GM18861 (cell line): ENCODE data around the gene TRIOBP.
"Not testable (repeated sequence)": the region's sequence is repeated elsewhere in the genome, so short reads cannot be mapped to it uniquely, and the experiment has no call there.

Experiments used
- ATAC-seq: cut with Tn5 transposase; IDR thresholded peaks from one replicate; pipeline ENCODE4 v1.9.1; 2021; ENCODE audit not compliant: unreplicated experiment

TRIOBP gene

DNA sequence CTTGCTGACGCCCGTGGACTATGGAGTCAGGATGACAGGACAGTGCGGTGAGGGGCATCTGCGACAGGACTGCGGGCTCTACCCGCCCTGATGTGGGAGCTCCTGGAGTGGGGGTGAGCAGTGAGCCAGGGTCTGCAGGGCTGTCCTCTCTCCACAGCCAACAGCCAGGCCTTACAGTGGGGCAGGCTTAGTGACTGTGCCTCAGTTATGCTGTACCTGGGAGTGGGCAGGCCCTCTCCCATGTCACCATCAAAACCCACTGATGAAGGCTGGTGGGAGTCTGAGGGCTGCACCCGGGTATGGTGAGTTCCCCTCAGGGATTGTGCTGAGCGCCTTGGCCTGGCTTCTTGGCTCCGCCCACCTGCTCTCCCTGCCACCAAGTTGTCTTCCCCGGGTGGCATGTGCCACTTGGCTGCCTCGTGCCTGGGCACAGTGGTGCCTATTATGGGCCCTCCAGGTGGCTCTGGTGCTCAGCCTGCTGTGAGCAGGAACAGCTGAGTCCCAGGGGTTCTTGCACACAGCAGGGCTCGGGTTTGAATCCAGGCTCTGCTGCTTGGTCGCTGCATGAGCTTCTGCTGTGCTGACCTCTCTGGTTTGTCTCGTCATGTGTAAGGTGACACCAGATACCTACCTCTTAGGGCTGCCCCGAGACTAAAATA, 4.1 kb upstream of the TRIOBP start:
- ATAC-seq: no peak

DNA sequence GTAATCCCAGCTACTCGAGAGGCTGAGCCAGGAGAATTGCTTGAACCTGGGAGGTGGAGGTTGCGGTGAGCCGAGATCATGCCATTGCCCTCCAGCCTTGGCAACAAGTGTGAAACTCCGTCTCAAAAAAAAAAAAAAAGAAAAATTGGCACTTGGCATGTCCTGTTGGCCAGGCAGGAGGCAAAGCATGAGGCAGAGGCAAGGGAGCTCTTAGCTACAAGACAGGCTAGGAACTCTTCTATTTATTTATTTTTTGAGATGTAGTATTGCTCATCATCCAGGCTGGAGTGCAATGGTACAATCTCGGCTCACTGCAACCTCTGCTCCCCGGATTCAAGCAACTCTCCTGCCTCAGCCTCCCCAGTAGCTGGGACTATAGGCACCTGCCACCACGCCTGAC, 2.7 kb upstream of the TRIOBP start:
- not testable (repeated sequence) for ATAC-seq

DNA sequence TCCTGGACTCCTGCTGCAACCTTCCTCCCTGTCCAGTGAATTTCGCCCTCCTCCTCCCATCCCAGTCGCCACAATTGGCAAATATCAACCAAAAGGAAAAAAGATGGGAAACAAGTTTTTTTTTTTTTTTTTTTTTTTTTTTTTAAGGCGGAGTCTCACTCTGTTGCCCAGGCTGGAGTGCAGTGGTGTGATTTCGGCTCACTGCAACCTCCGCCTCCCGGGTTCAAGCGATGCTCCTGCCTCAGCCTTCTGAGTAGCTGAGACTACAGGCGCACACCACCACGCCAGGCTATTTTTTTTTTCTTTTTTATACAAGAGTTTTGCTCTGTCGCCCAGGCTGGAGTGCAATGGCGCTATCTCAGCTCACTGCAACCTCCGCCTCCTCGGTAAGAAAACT, 590 bp upstream of the TRIOBP start:
- ATAC-seq: not testable (repeated sequence)

DNA sequence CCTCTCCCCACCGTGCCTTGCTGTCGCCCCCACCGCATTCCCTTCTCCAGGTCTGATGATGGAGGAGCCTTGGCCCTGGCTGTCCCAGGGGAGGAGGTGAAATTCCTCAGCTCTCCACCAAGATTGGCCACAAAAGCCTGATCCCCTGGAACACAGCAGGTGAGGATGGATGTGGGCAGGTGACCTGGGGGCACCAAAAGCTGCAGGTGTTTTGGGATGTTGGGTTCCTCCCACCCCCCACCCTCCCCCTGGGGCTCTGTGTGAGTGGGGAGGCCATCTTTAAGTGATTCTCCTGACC, 639 bp downstream of the TRIOBP start:
- no peak for ATAC-seq

GRCh38 chr22:37701141-37701786, 4.4 kb downstream of the TRIOBP start:
- ATAC-seq: no peak

DNA sequence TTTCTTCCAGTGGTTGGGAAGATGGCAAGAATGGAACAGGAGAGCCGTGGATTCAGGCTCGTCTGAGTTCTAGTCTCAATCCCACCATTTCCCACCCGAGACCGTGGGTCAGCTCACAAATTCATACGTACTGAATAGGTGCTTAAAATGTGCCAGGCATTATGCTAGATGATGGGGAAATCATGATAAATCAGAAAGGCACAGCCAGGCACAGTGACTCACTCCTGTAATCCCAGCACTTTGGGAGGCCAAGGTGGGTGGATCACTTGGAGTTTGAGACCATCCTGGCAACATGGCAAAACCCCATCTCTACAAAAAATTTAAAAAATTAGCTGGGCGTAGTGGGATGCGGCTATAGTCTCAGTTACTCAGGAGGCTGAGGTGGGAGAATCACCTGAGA, 7.1 kb downstream of the TRIOBP start:
- no peak for ATAC-seq

DNA sequence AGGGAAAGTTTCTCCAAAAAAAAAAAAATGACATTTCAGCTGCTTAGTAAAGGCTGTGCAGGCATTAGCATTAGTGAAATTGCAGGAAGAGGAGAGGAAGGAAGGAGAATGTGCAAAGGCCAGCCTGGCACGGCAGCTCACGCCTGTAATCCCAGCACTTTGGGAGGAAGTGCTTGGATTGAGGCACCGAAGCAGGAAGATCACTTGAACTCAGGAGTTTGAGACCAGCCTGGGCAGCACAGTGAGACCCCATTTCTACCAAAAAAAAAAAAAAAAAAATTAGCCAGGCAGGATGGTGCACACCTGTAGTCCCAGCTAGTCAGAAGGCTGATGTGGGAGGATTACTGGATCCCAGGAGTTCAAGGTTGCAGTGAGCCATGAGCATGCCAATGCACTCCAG, 7.8 kb downstream of the TRIOBP start:
- ATAC-seq: no peak

DNA sequence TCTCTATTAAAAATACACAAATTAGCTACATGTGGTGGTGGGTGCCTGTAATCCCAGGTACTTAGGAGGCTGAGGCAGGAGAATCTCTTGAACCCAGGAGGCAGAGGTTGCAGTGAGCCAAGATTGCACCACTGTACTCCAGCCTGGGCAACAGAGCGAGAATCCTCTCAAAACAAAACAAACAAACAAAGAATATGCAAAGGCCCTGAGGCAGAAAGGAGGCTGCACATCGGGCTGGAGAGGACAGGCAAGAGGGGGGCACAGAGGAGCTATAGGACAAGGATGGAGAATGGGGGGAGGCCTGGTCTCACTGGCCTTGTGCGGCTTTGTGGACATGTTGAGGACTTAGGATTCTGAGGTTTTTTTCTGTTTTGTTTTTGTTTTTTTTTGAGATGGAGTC, 8.4 kb downstream of the TRIOBP start:
- ATAC-seq: no peak

DNA sequence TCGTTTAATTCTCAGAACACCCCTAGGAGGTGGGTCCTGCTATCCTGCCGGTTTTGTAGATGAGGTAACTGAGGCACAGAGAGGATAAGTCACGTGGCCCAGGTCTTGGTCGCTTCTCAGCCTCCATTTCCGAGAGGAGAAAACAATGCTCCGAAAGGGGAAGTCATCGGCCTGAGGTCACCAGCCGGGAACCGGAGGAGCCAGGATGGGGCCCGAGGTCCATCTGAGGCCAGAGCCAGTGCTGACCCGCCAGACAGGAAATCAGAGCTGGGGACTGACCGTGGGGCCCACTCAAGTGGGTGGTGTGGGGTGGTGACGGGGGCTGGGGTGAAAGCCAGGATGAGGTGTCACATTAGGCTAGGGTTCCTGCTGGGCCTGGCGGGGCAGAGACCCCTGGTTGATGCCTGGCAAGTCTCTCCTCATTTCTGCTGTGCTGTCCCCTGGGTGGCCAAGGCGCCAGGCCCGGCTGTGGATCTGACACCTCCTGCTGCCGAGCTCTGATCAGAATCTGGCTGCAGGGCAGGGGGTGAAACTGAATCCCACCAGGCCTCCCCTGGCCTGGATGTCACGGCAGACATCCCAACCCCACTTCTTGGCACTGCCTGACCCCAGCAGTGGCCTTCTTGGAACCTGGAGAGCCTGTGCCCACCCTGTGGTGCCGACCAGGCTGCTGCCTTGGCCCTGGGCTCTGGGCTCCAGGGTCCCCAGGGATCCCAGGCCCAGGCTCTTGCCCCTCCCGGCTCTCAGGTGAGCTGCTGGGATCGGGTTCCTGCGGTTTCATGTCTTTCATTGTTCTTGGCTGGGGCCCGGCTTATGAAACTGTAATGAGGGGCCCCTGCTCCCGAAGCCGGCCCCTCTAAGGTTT, 12.0 kb downstream of the TRIOBP start:
- no peak for ATAC-seq

DNA sequence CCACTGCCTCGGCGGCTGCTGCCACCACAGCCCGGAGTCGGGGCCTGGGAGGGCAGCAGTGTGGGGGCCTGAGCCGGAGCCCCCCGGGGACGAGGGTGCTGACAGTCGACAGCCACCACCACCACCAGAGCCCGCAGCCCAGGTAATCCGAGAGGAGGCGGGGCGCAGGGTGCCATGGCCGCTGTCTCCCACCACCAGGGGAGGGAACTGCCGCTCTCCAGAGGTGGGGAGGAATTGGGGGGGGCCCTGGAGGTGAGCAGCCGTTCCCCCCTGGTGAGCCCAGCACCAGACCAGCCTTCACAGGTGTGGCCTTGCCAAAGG, 12.6 kb downstream of the TRIOBP start:
- ATAC-seq: no peak

DNA sequence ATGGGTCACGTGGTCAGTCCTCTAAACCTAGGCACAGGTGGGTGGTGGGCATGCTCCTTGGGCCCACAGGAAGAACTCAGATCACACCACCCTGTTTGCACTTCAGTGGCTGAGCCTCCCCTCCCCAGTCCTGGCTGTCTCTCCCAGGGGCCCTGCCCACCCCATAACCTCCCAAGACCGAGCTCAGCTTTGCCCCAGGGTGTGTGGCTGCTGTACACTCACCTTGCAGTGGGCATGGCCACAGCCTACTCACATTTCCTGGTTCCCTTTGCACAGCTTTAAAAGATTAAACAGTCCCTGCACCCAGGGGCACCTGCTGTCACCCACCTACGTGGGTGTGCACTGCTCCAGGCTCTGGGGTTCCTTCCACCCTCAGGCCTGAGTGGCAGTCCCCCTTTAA, 13.8 kb downstream of the TRIOBP start:
- no peak for ATAC-seq

DNA sequence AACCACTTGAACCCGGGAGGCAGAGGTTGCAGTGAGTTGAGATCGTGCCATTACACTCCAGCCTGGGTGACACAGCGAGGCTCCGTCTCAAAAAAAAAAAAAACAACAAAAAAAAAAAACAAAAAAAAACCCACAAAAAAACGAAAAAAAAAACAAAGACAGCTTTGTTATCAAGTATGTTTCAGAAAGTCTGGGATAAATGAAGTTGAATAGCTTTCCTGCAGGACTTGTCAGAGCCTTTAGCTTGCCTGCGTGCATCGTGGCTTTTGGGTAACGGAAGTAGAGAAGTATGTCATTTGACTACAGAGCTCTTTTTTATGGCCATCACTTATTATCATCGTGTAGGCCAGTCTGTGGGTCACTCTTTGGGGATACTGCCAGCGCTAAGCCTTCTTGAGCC, 14.6 kb downstream of the TRIOBP start:
- no peak for ATAC-seq

GRCh38 chr22:37713761-37714160, 16.9 kb downstream of the TRIOBP start:
- no peak for ATAC-seq

GRCh38 chr22:37714634-37715033, 17.8 kb downstream of the TRIOBP start:
- ATAC-seq: no peak

- no peak for ATAC-seq
Observed at GRCh38 chr22:37715760-37716159, 18.9 kb downstream of the TRIOBP start.

DNA sequence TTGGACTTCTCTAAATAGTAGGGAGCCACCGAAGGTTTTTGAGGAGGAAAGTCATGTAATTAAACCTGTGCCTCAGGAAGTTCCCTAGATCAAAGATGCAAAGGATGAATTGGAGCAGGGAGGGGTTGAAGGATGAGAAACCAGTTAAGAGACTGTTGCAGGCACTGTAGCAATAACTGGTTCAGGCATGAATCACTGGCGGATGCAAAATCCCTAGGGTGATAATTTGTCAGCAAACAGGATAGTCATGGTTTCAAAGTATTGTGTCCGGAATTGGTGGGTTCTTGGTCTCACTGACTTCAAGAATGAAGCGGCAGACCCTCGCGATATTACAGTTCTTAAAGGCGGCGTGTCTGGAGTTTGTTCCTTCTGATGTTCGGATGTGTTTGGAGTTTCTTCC, 19.9 kb downstream of the TRIOBP start:
- ATAC-seq: no peak

GRCh38 chr22:37717235-37717634, 20.4 kb downstream of the TRIOBP start:
- not testable (repeated sequence) for ATAC-seq

GRCh38 chr22:37717746-37718305, 21.0 kb downstream of the TRIOBP start:
- not testable (repeated sequence) for ATAC-seq

- no peak for ATAC-seq
Observed at GRCh38 chr22:37725551-37726240, 28.8 kb downstream of the TRIOBP start.

- ATAC-seq: no peak
Observed at GRCh38 chr22:37726241-37726887, 29.5 kb downstream of the TRIOBP start.

GRCh38 chr22:37728620-37729019, 31.8 kb downstream of the TRIOBP start:
- no peak for ATAC-seq
